ENCODE measurements around the gene KCNH6. TPM values are rescaled to one million over a fixed set of nuclear protein-coding genes. Genes with fewer than 3 reads are reported as not detected.

The KCNH6 gene
- total RNA-seq, 2 experiments from 2014 or later: not detected

GRCh38 chr17:63592797-63593196, 69.6 kb downstream of the KCNH6 start:
- CTCF ChIA-PET: interaction anchor here (1.6 kb wide), 1 partner anchor 19 kb away, joined by 6 read pairs; no protein-coding TSS in a partner anchor
- Mint-ChIP-seq H3K9me3 (no peaks in the 10 kb centered on the region), H3K4me1 (ENCODE audit: low read depth) (peaks cover 11% of the 10 kb centered on the region), H3K36me3 (ENCODE audit: low read depth) (peaks cover 49% of the 10 kb centered on the region), H3K27me3 (no peaks in the 10 kb centered on the region), H3K4me3 (no peak overlapping the region), H3K27ac (no peak overlapping the region)
- POLR2A ChIA-PET: interaction anchor here (0.6 kb wide), 1 partner anchor 11 kb away, joined by 4 read pairs; no protein-coding TSS in a partner anchor
- Histone ChIP-seq H3K36me3 (ENCODE audit: insufficient read depth, low read length) (peaks cover 48% of the 10 kb centered on the region), H3K4me1 (ENCODE audit: insufficient read depth, low read length) (peaks cover 14% of the 10 kb centered on the region), H3K27me3 (ENCODE audit: control insufficient read depth in 1 of 2, insufficient read depth in 2 of 2, low read length in 2 of 2) (no peaks in the 10 kb centered on the region), H3K9me3 (ENCODE audit: control insufficient read depth in 1 of 2, insufficient read depth in 1 of 2, low read length in 2 of 2) (no peaks in the 10 kb centered on the region), H3K27ac (ENCODE audit: low read depth in 1 of 2, low read length in 2 of 2) (peak overlapping the region in 1 of 2 donors; percentile 15), H3K4me3 (ENCODE audit: low read length) (no peak overlapping the region)
- no peak for ATAC-seq (ENCODE audit: poor library complexity)
- DNase-seq: no peak
- intact Hi-C loops (cut with DNase I, micrococcal nuclease): no loop called here
- TF ChIP-seq CTCF (IDR thresholded peaks at IDR 0.05): no peak

GRCh38 chr17:63595132-63595531, 72.0 kb downstream of the KCNH6 start:
- peaks cover 27% of the 10 kb centered on the region for H3K4me1 ChIP-seq (ENCODE audit: insufficient read depth, low read length)
- no peak for DNase-seq
- peak overlapping the region; percentile 54 for H3K27ac Mint-ChIP-seq
- H3K36me3 ChIP-seq (ENCODE audit: insufficient read depth, low read length): peaks cover 26% of the 10 kb centered on the region
- intact Hi-C loops (cut with DNase I, micrococcal nuclease): no loop called here
- ChIA-PET POLR2A (no interaction called here), CTCF (no interaction called here)
- no peaks in the 10 kb centered on the region for H3K9me3 Mint-ChIP-seq
- no peaks in the 10 kb centered on the region for H3K9me3 ChIP-seq (ENCODE audit: control insufficient read depth in 1 of 2, insufficient read depth in 1 of 2, low read length in 2 of 2)
- H3K27me3 Mint-ChIP-seq: no peaks in the 10 kb centered on the region
- no peak overlapping the region for H3K4me3 ChIP-seq (ENCODE audit: low read length)
- no peaks in the 10 kb centered on the region for H3K27me3 ChIP-seq (ENCODE audit: control insufficient read depth in 1 of 2, insufficient read depth in 2 of 2, low read length in 2 of 2)
- no peak overlapping the region for H3K4me3 Mint-ChIP-seq
- peaks cover 28% of the 10 kb centered on the region for H3K36me3 Mint-ChIP-seq (ENCODE audit: low read depth)
- peaks cover 27% of the 10 kb centered on the region for H3K4me1 Mint-ChIP-seq (ENCODE audit: low read depth)
- no peak overlapping the region for H3K27ac ChIP-seq (ENCODE audit: low read depth in 1 of 2, low read length in 2 of 2)
- no peak for TF ChIP-seq CTCF (IDR thresholded peaks at IDR 0.05)
- ATAC-seq (ENCODE audit: poor library complexity): no peak

Other genes with a start within 250 kb of the KCNH6 start
- 10 to 100 TPM; 17.4 to 18.1 TPM for gene CYB561, start 77.1 kb upstream of the KCNH6 start, total RNA-seq
- gene ACE, start 46.3 kb upstream of the KCNH6 start, total RNA-seq: 10 to 100 TPM in 1 of 2 experiments, 1 to 10 TPM in 1; 7.4 to 10.2 TPM
- gene DCAF7, start 27.1 kb downstream of the KCNH6 start, total RNA-seq: 10 to 100 TPM; 11.3 to 11.9 TPM
- 10 to 100 TPM; 11.3 to 13.2 TPM for gene TACO1, start 77.5 kb downstream of the KCNH6 start, total RNA-seq
- gene MAP3K3, start 99.1 kb downstream of the KCNH6 start, total RNA-seq: 10 to 100 TPM; 75.8 to 78.1 TPM
- 100 to 1,000 TPM; 711 to 727 TPM for gene LIMD2, start 176.8 kb downstream of the KCNH6 start, total RNA-seq
- gene STRADA, start 218.4 kb downstream of the KCNH6 start, total RNA-seq: 10 to 100 TPM; 50.9 to 51.0 TPM

Data from CD4-positive, alpha-beta T cell (primary cell).